ENCODE data around the gene ARHGEF11.

DNA sequence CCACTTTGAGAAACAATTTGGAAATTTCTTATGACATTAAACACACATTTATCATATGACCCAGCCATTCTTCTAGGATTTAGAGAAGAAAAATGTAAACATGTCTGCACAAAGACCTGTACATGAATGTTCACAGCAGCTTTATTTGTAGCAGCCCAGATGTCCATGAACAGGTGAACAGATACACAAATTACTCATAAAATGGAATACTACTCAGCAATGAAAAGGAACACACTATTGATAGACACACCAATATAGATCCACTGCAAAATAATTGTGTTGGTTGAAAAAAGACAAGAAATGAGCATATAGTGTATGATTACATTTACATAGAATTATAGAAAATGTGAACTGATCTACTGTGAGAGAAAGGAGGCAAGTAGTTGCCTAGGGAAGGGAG lies 26.1 kb downstream of the ARHGEF11 start:
- TF ChIP-seq CTCF (IDR thresholded peaks at IDR 0.05; ENCODE audit: borderline replicate concordance, extremely low read depth, low read length, poor library complexity, severe bottlenecking) (no peak), EZH2 (IDR thresholded peaks at IDR 0.05; ENCODE audit: borderline replicate concordance, low read depth, low read length, severe bottlenecking) (no peak)

Data from DND-41 (cell line).